Erythroblast (primary cell): ENCODE measurements around the gene PIGR.

Experiments used
- GATA1 ChIP-seq: IDR thresholded peaks from 2 replicates; pipeline ENCODE4 v1.6.1; 2011; ENCODE audit warnings: low read depth, mild to moderate bottlenecking, control low read depth, low read length, moderate library complexity
- POLR2A ChIP-seq: IDR thresholded peaks from 2 replicates; pipeline ENCODE4 v1.6.1; 2011; ENCODE audit warnings: mild to moderate bottlenecking, low read length

- no peak for TF ChIP-seq POLR2A
- no peak for TF ChIP-seq GATA1
Measured at GRCh38 chr1:206882555-206882954, 63.7 kb downstream of the PIGR start.
